Nucleus accumbens (tissue), 56 donors: Measurements from ENCODE around the gene C1QL4.
"Not testable (repeated sequence)": the region's sequence is repeated elsewhere in the genome, so short reads cannot be mapped to it uniquely, and the experiment has no call there.

Experiments used
- DNase-seq, 56 donors: peaks; one replicate each; lab custom pipeline; 2025; lab: John Stamatoyannopoulos, UW

Gene C1QL4

GRCh38 chr12:49336645-49337584 is at the start of gene C1QL4:
TSS of gene C1QL4 (minus strand) at chr12:49337188. CDS start at chr12:49336477, 711 bp downstream.
- DNase-seq, result peak in 47 of 56 donors; percentile 6 to 86 (median 48)

- not testable (repeated sequence) for DNase-seq
These were observed 43.2 kb upstream of the C1QL4 start for GRCh38 chr12:49380184-49380583.

- no peak for DNase-seq
These were observed 40.4 kb upstream of the C1QL4 start for GRCh38 chr12:49377386-49377785.

- no peak for DNase-seq
These were observed 38.4 kb upstream of the C1QL4 start for GRCh38 chr12:49375406-49375805.

- DNase-seq, result no peak
These were observed 33.6 kb upstream of the C1QL4 start for GRCh38 chr12:49370539-49370938.

GRCh38 chr12:49369411-49370145 is 32.6 kb upstream of the C1QL4 start:
- no peak for DNase-seq

GRCh38 chr12:49368240-49368600 is 31.2 kb upstream of the C1QL4 start:
- no peak for DNase-seq

GRCh38 chr12:49367381-49368239 is 30.6 kb upstream of the C1QL4 start, which contains the start of gene SPATS2:
TSS of gene SPATS2 (plus strand) at chr12:49367462. CDS start at chr12:49461013, 93,551 bp downstream.
- DNase-seq, result peak in 9 of 56 donors; percentile 30 to 57 (median 49)

- DNase-seq, result peak in 54 of 56 donors; percentile 41 to 87 (median 76)
These were observed 29.8 kb upstream of the C1QL4 start for GRCh38 chr12:49366652-49367380.

- DNase-seq, result no peak
These were observed 29.2 kb upstream of the C1QL4 start for GRCh38 chr12:49366096-49366651.

GRCh38 chr12:49365542-49365941 is 28.6 kb upstream of the C1QL4 start:
- DNase-seq, result no peak

GRCh38 chr12:49364989-49365388 is 28.0 kb upstream of the C1QL4 start:
- no peak for DNase-seq

GRCh38 chr12:49362077-49362476 is 25.1 kb upstream of the C1QL4 start:
- no peak for DNase-seq

- no peak for DNase-seq
These were observed 22.7 kb upstream of the C1QL4 start for GRCh38 chr12:49359671-49360070.

GRCh38 chr12:49358483-49359141 is 21.6 kb upstream of the C1QL4 start:
- DNase-seq, result peak in 18 of 56 donors; percentile 8 to 63 (median 20)

- DNase-seq, result no peak
These were observed 20.2 kb upstream of the C1QL4 start for GRCh38 chr12:49357103-49357678.

- DNase-seq, result no peak
These were observed 18.9 kb upstream of the C1QL4 start for GRCh38 chr12:49355913-49356312.

- DNase-seq, result no peak
These were observed 15.4 kb upstream of the C1QL4 start for GRCh38 chr12:49352351-49352750.
